Fibroblast of the aortic adventitia (primary cell): ENCODE measurements around the gene TBATA. TPM values are rescaled to one million over a fixed set of nuclear protein-coding genes. Genes with fewer than 3 reads are reported as not detected.

Experiments used
- DNase-seq: peaks from one replicate; pipeline ENCODE4 v3.0.0-alpha.2; 2010; ENCODE audit warnings: low read depth
- H3K4me3 ChIP-seq: 2 replicates; pipeline ENCODE4 v1.5.1; 2011; ENCODE audit warnings: low read depth, mild to moderate bottlenecking, control low read depth, low read length, moderate library complexity
- CTCF ChIP-seq: IDR thresholded peaks from 2 replicates; pipeline ENCODE4 v1.5.1; 2011; ENCODE audit warnings: mild to moderate bottlenecking, low read length, control low read depth, inconsistent platforms; ENCODE audit not compliant: insufficient read depth
- total RNA-seq: library from RNA; depleted of rRNA; stranded (reverse); fragments of >200 nt; gene quantifications from 2 replicates; pipeline ENCODE4 v1.2.3, GENCODE V29; 2012; ENCODE audit warnings: low replicate concordance

Gene TBATA
- total RNA-seq, 1 donor, result not detected

- H3K4me3 ChIP-seq, result no peak overlapping the region
- TF ChIP-seq CTCF, result no peak
- DNase-seq, result no peak
Observed at GRCh38 chr10:70744617-70745143, 40.5 kb downstream of the TBATA start.

GRCh38 chr10:70743879-70744278 lies 41.3 kb downstream of the TBATA start:
- no peak for DNase-seq
- H3K4me3 ChIP-seq, result no peak overlapping the region
- TF ChIP-seq CTCF, result no peak

GRCh38 chr10:70743430-70743788 lies 41.8 kb downstream of the TBATA start:
- H3K4me3 ChIP-seq, result no peak overlapping the region
- no peak for TF ChIP-seq CTCF
- DNase-seq, result no peak

GRCh38 chr10:70742537-70743429 lies 42.4 kb downstream of the TBATA start:
- TF ChIP-seq CTCF, result no peak
- H3K4me3 ChIP-seq, result no peak overlapping the region
- peak; percentile 89 for DNase-seq

GRCh38 chr10:70740406-70741288 lies 44.5 kb downstream of the TBATA start:
- no peak for TF ChIP-seq CTCF
- no peak overlapping the region for H3K4me3 ChIP-seq

GRCh38 chr10:70738761-70739121 lies 46.4 kb downstream of the TBATA start:
- no peak for TF ChIP-seq CTCF
- H3K4me3 ChIP-seq, result no peak overlapping the region
- DNase-seq, result no peak

More at GRCh38 chr10:70740406-70741288, 44.5 kb downstream of the TBATA start:
- no peak for DNase-seq
